GM12891 (cell line): Measurements from ENCODE around the gene FGGY.

Experiments used
- POLR2A ChIP-seq: IDR thresholded peaks from 2 replicates; pipeline ENCODE4 v1.6.1; 2011; ENCODE audit warnings: low read depth, low read length, control low read depth
- POLR2AphosphoS5 ChIP-seq: IDR thresholded peaks from 2 replicates; pipeline ENCODE4 v1.6.1; 2011; ENCODE audit warnings: low read depth, low read length, control low read depth
- SPI1 ChIP-seq: IDR thresholded peaks from 2 replicates; pipeline ENCODE4 v1.6.1; 2011; ENCODE audit warnings: low read depth, low read length, control low read depth
- TAF1 ChIP-seq: IDR thresholded peaks from 2 replicates; pipeline ENCODE4 v1.6.1; 2011; ENCODE audit warnings: low read depth, low read length, control low read depth

DNA sequence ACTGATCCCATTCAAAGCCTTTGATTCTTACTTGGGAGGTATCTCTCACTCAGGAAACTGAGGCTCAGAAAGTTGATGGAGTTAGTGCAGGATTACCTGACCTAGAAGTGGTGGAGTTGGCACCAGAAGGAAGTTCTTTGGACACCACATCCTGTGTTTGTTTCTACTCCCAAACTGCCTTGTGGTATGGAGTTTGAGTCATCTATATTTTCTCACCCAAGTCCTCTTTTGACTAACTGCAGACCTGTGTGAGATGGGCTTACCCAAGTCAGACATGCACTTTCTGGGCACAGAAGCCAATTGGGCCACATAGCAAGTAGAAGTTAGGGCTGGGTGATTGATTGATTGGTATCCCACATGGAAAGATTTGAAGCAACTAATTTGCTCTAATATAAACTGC, 36.1 kb downstream of the FGGY start:
- TF ChIP-seq POLR2AphosphoS5, result no peak
- no peak for TF ChIP-seq POLR2A
- TF ChIP-seq TAF1, result no peak
- no peak for TF ChIP-seq SPI1
